Lower lobe of right lung (tissue), 2 donors: ENCODE data around the gene TAGLN. TPM values are rescaled to one million over a fixed set of nuclear protein-coding genes. Genes with fewer than 3 reads are reported as not detected.

ENCODE experiments used
- ATAC-seq, 2 donors: fragments of 200-7000 bp; cut with Tn5 transposase; one replicate each; pipeline ENCODE4 v1.9.1; 2020 to 2022; ENCODE audit warnings: mild to moderate bottlenecking in 2 of 2, moderate library complexity in 2 of 2
- DNase-seq: peaks from one replicate; pipeline ENCODE4 v3.0.0-alpha.2; 2020
- H3K27ac ChIP-seq: fragments of 200-600 bp; one replicate; pipeline ENCODE4 v1.8.0; 2022
- H3K27me3 ChIP-seq: fragments of 200-600 bp; one replicate; pipeline ENCODE4 v1.8.0; 2022; ENCODE audit warnings: low read depth
- H3K36me3 ChIP-seq: fragments of 200-600 bp; one replicate; pipeline ENCODE4 v1.8.0; 2022; ENCODE audit warnings: mild to moderate bottlenecking
- H3K4me1 ChIP-seq: fragments of 200-600 bp; one replicate; pipeline ENCODE4 v1.8.0; 2022
- H3K4me3 ChIP-seq: fragments of 200-600 bp; one replicate; pipeline ENCODE4 v1.8.0; 2022; ENCODE audit warnings: mild to moderate bottlenecking
- H3K9me3 ChIP-seq: fragments of 200-600 bp; one replicate; pipeline ENCODE4 v1.8.0; 2022
- intact Hi-C: fragments of 100-400 bp; cut with DNase I; formaldehyde crosslinking; loops from one replicate; pipeline ENCODE4 v1.11.0; 2022
- total RNA-seq: library from RNA; stranded (reverse); fragmentation: NEBNext Ultra II Directional; extraction: Animal tissue kit (Norgen Biotek cat#: 25700); gene quantifications from one replicate; pipeline ENCODE4 v1.2.1, GENCODE V29; 2021
- TF ChIP-seq, protein P1 (sequence below): fragments of 200-600 bp; IDR thresholded peaks from one replicate; pipeline ENCODE4 v1.8.0; 2022; ENCODE audit warnings: antibody characterized with exemption, mild to moderate bottlenecking
- donor health status: DM: no; HTN: yes; CAD: no; lungs with severe emphysema.

Gene TAGLN
- total RNA-seq, 1 donor from 2014 or later: 297 TPM

GRCh38 chr11:117220568-117220967, 21.4 kb downstream of the TAGLN start:
- H3K4me1 ChIP-seq: peaks cover 45% of the 10 kb centered on the region
- intact Hi-C loops: no loop called here
- H3K27ac ChIP-seq: peak overlapping the region; percentile 64
- peaks cover 97% of the 10 kb centered on the region for H3K36me3 ChIP-seq
- no peak for DNase-seq
- ATAC-seq: peak; percentile 25 to 31
- no peaks in the 10 kb centered on the region for H3K27me3 ChIP-seq
- no peaks in the 10 kb centered on the region for H3K9me3 ChIP-seq
- no peak overlapping the region for H3K4me3 ChIP-seq
- TF ChIP-seq, protein P1, sequence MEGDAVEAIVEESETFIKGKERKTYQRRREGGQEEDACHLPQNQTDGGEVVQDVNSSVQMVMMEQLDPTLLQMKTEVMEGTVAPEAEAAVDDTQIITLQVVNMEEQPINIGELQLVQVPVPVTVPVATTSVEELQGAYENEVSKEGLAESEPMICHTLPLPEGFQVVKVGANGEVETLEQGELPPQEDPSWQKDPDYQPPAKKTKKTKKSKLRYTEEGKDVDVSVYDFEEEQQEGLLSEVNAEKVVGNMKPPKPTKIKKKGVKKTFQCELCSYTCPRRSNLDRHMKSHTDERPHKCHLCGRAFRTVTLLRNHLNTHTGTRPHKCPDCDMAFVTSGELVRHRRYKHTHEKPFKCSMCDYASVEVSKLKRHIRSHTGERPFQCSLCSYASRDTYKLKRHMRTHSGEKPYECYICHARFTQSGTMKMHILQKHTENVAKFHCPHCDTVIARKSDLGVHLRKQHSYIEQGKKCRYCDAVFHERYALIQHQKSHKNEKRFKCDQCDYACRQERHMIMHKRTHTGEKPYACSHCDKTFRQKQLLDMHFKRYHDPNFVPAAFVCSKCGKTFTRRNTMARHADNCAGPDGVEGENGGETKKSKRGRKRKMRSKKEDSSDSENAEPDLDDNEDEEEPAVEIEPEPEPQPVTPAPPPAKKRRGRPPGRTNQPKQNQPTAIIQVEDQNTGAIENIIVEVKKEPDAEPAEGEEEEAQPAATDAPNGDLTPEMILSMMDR: no peak

DNA sequence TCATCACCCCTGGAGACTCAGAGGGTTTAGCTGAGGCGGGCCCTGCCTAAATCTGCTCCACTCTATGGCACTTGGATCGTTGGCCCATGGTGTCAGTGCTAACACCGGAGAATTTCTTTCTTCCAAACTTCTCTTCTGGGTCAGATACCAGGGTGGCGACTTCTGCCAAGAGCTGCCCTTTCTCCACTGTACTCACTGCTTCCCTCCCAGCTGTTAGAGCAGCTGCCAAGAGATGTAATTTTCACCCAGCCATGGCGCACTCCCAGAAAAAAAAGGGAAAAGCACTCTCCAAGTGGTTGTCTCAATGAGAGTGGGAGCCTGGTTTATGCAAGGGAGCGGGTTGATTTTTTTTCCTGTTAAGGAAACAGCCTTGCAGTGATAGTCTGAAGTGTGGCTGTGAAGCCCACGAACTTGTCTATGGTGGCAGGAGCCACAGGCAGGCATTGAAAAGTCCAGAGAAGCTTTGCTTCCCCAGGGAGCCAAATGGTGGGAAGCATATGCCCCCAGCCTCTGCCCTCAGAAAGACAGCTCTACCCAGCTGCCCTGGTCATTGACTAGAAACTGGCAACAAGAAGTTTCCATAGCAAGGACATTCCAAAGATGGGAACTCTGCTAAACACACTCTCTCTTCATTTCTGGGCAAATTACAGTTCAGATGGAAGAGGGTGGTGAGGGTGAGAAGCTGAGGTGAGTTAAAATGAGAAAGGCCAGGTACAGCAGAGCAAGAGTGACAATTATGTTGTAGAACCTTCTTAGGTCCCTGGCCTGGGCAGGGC, 22.0 kb downstream of the TAGLN start:
- H3K36me3 ChIP-seq: peaks cover 97% of the 10 kb centered on the region
- H3K27ac ChIP-seq: peak overlapping the region; percentile 64
- DNase-seq (no peak), ATAC-seq (no peak)
- no peaks in the 10 kb centered on the region for H3K9me3 ChIP-seq
- intact Hi-C loops: no loop called here
- no peak overlapping the region for H3K4me3 ChIP-seq
- H3K27me3 ChIP-seq: no peaks in the 10 kb centered on the region
- TF ChIP-seq, protein P1: no peak
- H3K4me1 ChIP-seq: peaks cover 47% of the 10 kb centered on the region

GRCh38 chr11:117221775-117222517, 22.8 kb downstream of the TAGLN start:
- Histone ChIP-seq H3K4me3 (no peak overlapping the region), H3K27ac (peak overlapping the region; percentile 64), H3K4me1 (peaks cover 48% of the 10 kb centered on the region), H3K9me3 (no peaks in the 10 kb centered on the region), H3K36me3 (peaks cover 96% of the 10 kb centered on the region), H3K27me3 (no peaks in the 10 kb centered on the region)
- intact Hi-C loops: no loop called here
- TF ChIP-seq, protein P1: no peak
- DNase-seq (no peak), ATAC-seq (peak; percentile 48 to 66)

DNA sequence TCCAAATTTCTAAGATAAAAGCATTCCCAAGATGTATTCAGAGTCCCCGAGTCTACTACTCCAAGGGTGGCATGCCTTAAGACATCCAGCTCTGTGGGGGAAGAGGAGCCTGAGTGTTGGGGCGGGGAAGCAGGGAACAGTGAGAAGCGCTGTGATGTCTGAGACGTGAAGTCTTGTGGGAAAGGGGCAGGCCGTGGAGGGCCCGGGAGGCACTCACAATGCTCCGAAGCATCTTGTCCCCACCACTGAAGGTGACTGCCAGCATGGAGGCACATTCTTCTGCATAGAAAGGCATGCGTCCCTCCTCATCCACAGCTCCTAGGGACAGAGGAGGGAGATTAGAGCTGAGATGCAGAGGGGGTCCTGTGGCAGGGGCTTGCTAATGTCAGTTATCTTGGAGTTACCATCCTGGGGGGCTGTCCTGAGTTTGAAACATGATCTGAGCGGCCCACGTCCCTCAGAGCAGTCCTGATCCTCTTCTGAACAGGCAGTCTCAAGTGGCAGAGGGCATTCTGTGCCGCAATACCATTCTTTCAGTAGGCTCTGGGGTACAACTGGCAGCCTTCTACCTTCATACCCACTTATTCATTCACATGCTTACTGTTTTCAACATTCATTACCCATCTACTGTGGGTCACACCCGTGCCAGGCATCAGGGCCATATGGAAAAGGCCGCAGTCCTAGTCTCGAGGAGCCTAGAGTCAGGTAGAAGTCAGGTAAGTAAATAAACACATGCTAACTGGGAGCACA, 24.0 kb downstream of the TAGLN start:
- Histone ChIP-seq H3K27me3 (no peaks in the 10 kb centered on the region), H3K9me3 (no peaks in the 10 kb centered on the region), H3K36me3 (peaks cover 96% of the 10 kb centered on the region), H3K27ac (no peak overlapping the region), H3K4me3 (no peak overlapping the region), H3K4me1 (peaks cover 37% of the 10 kb centered on the region)
- ATAC-seq (no peak), DNase-seq (no peak)
- TF ChIP-seq, protein P1: no peak
- intact Hi-C loops: no loop called here
